COLO668 (cell line): ENCODE results near the gene AGFG2.
"Not testable (repeated sequence)": the region's sequence is repeated elsewhere in the genome, so short reads cannot be mapped to it uniquely, and the experiment has no call there.

Source experiments
- DNase-seq: peaks from one replicate; lab custom pipeline; 2025; ENCODE audit not compliant: unreplicated experiment; lab: John Stamatoyannopoulos, UW

The AGFG2 gene

DNA sequence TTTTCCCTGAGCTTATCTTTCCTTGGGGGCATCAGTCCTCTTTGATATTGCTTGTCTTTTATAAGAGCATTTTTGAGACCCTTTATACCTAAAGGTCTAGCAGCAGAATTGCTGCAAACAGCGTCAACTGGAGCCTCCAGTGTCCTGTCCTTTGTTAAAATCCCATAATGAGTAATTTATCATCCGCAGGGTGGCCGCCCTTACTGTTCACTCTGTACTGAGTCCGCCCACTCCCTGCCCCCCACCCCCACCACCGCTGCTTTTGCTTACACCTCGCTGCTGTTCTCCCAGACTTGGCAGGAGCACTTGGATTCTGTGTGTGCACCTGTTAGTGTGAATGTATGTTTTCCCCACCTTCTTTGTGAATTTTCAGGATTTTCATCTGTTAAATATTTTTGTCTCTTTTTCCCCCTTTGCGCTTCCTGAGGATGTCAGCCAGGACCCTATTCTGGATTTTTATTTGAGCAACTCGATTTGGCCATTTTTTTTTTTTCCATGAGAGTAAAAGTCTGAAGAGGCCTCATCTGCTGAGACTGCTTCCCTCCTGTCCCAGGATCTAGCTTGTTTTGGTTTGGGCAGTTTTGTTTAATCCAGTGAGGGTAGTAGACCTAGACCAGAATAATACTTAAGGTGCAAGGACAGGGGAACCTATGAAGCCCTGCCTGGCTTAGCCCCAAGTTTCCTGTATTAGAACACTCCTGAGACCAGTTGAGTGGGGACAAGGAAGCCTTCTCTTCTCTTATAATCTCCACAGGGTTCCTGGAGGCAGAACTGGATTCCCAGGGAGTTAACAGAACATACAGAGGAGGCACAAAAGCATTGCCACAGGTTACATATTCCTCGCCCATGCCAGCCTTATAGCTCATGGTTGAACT lies 8.2 kb downstream of the AGFG2 start:
- peak; percentile 44 for DNase-seq

DNA sequence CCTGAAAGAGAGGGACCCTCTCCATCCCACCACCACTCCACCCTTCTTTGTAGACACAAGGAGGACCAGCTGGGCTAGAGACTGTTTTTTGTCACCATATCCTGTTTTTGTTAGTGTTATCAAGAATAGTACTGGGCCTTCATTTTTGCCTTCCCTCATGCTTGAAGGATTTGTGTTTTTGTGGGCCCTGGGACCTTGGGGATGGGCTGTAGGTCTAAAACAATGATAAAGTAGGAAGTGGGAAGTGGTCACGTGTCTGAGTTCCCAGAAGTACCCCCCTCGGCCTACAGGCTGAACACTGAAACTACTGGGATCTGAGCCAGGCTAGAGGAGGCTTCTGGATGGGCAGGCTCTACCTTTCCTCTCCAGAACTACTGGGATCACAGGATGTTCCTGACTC lies 8.9 kb downstream of the AGFG2 start:
- no peak for DNase-seq

DNA sequence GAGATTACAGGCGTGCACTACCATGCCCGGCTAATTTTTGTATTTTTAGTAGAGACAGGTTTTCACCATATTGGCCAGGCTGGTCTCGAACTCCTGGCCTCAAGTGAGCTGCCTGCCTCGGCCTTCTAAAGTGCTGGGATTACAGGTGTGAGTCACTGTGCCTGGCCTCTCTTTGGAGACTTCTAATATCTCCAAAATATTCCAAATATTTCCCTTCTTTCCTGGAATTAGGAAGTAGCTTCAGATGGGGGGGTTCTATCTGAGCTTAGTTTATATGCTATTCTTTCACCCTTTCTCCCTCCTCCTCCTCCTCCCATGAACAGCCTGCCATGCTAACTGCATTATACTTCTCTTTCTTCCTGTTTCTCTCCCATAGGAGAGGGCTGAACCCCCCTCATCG lies 9.4 kb downstream of the AGFG2 start:
- not testable (repeated sequence) for DNase-seq

DNA sequence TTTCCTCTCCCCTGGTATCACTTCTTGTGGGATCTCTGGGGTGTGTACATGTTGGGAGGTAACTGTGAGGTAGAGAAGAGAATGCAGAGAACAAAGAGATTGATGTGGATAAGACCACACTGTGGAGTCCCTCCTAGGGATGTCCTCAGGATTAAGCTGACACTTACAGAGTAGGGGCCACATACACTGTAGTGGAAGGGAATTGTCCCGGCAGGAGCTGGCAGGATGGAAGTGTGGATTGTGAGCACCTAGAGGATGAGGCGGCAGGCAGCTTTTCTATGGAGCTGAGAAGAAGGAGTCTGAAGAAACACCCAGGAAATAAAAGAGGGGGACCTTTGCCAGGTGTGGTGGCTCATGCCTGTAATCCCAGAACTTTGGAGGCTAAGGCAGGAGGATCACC lies 13.5 kb downstream of the AGFG2 start:
- no peak for DNase-seq

DNA sequence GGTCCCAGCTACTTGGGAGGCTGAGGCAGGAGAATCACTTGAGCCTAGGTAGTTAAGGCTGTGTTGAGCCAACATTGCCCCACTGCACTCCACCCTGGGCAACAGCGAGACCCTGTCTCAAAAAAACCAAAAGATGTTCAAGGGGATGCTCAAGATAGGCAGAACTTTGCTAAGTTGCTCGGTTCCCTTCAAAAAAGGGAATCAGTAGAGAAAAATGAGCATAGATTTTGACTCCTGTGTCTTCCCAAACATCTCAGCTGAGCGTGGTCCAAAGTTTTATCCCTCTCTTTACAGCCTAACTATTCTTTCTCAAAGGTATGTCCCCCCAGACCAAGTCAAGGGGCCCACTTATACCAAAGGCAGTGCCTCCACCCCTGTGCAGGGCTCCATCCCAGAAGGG lies 14.0 kb downstream of the AGFG2 start:
- DNase-seq: no peak

DNA sequence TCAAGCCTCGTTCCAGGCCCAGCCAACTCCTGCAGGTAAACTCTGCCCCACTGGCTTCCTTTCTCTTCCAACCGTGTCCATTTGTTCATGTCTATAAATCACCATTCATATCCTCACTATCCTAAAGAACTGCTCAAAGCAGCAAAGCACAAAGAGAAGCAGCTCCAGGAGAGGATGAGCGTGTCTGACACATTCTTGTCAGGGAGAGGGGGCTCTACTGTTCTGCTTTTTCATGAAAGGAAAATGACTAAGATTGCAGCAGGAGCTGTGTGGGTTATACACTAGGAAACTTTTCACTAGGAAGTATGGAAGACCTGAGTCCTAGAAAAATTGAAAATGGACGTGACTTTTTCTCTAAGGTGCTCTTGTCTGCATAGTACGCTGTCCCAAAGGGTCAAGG lies 16.7 kb downstream of the AGFG2 start:
- DNase-seq: no peak

DNA sequence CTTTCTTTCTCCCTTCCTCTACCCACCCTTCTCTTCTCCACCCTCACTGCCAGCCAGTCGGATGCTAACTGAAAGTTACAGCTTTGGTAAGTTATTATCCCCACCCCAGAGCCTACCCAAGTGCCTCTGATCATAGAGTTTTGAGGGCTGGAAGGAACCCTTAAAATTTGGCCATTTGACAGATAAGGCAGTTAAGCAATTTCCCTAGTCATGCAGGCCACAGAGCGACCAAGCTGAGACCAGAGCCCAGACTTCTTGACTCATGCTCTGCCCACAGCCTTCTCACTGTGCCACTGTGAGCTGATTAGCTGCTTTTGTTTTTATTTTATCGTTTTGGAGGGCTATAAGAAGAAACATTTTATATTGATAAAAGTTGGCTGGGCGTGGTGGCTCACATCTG lies 17.5 kb downstream of the AGFG2 start:
- DNase-seq: no peak

DNA sequence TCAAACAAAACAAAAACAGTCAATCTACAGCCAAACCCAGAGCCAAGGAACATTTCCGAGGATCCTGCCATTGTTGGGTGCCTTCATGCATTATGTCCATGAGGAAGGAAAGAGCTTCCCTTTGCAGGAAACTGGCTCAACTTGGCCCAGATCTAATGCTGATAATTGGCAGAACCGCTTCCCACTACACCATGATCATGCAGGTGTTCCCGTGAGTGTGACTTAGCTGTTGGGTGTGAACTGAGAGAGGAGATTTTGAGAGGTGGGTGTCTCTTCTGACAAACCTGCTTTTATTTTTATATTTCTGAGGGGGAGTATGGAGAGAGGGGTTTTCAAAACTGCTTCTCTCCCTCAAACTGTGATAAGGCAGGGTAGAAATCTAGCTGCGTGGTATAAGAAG lies 20.1 kb downstream of the AGFG2 start:
- no peak for DNase-seq

DNA sequence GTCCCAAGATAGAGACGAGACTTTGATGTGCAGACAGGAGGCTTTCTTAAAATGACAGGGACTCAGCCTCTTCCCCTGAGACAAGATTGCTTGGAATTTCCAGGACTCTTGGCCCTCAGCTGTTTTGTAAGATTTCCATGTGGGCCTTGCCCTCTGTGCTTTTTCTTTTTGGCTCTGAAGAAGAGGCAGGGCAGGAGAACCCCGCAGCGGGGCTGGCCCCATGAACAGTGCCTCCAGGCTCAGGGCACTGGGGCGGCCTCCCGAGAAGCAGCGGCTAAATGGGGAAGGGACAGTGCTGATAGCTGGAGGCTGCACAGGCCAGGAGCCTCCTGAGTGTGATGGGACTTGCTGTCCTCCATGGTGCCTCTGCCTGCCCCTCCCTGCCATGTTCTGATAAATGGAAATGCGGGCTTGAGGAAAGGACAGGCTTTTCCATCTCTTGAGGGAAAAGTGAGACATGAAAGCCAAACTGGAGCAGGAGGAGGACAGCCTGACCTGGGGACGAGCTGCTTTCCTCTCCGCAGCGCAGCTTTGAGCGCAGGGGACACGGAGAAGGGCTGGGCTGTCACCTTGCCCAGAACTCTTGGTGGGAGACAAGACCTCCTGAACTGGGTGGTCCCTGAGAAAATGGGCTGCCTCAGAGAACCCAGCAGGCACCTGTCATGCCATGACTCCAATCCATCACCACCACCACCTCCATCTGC lies 22.6 kb downstream of the AGFG2 start:
- no peak for DNase-seq

DNA sequence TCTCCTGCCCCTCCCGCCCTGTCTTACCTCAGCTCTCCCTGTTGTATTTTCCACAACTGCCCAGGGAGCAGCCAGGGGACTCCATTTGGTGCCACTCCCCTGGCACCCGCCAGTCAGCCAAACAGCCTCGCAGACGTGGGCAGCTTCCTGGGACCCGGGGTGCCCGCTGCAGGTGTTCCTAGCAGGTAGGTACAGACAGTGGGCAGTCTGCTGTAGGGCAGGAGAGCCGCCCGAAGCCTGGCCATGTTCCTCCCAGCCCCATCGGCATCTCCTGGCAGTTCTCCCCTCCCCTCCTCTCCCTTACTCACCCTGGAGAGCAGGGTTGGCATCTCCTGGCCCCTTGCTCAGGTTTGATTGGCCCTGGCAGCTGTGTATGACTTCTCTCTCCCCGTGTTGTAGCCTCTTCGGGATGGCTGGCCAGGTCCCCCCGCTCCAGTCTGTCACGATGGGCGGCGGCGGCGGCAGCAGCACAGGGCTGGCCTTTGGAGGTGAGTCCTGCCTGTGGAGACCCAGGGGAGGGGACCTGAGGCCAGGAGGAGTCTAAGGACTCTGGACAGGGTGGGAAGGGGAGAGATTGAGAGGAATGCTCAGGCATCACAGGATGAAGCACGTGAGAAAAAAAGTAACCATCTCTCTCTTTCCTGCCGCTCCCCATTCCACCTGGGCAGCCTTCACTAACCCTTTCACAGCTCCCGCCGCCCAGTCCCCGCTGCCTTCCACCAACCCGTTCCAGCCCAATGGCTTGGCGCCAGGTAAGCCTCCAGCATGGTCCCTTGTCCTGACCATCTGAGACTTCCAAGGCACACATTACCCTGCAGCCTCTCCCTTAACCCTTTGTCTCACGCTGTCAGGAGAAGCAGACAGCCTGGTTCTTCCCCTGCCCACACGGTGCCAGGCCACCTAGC lies 23.4 kb downstream of the AGFG2 start:
- DNase-seq: no peak

DNA sequence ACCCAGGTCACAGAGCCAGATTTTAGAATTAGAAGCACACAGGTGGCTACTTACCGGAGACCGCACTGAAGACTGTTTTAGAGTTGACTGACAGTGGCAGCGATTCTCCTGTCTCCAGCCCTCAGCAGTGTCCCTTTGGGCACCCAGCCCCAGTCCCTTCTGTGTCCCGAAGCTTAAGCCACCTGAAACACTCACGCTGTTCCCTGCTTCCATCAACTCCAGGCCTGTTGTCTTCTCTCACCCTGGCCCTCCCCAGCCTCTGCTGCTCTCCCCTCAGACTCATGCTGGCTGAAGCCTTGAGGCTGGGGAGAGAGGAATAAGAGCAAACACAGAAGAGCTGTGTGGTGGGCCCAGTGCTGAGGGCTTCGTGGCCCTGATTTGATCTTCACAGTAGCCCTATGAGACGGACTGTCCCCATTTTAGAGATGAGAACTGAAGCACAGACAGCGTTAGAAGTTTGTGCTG lies 24.1 kb downstream of the AGFG2 start:
- no peak for DNase-seq

DNA sequence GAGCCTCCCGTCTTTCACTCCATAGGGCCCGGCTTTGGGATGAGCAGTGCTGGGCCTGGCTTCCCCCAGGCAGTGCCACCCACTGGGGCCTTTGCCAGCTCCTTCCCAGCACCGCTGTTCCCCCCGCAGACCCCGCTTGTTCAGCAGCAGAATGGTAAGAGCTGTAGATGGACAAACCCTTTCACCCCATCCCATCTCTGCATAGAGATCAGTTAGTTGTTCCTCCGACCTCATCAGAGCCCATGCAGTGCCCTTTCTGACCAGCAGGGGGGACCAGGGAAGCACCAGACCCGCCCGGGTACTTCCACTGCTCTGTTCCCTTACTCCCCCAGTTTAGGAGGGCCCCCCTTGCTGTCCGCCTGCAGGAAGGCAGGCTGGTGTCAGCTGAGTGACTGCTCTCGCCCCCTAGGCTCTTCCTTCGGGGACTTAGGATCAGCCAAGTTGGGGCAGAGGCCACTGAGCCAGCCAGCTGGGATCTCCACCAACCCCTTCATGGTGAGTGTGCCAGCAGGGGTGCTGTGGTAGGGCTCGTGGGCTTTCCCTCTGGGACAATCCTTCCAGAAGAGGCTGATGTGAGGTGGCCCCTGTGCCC lies 24.9 kb downstream of the AGFG2 start:
- DNase-seq: peak; percentile 65

DNA sequence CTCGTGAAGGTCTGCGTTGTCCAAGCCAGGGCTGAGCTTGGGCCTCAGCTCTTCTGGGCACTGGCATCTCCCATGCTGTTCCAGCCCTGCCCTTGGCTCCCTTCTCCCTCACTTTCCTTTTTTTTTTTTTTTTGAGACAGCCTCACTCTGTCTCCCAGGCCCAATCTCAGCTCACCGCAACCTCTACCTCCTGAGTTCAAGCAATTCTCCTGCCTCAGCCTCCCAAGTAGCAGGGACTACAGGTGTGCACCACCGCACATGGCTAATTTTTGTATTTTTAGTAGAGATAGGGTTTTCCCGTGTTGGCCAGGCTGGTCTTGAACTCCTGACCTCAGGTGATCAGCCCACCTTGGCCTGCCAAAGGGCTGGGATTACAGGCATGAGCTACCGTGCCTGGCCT lies 25.4 kb downstream of the AGFG2 start:
- DNase-seq: not testable (repeated sequence)

DNA sequence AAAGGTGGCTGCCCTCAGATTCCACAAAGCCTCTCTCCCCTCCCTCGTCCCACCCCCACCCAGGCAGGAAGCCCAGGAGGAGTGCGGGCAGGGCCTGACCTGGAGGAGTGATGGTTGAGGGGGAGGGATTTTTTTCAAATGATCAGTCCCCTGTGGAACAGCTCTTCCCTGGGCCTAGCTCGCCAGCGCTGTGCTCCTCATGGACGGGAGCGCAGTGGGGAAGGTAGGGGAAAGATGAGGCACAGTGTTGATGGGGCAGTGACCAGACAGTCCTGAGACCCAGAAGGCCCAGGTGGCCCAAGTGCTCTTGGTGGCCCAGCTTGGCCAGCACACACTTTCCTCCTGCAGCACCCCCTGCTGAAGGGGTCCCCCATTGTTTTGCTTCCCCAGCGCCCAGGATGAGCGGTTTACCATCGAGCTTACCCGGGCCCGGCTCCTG lies 26.1 kb downstream of the AGFG2 start:
- DNase-seq: no peak

DNA sequence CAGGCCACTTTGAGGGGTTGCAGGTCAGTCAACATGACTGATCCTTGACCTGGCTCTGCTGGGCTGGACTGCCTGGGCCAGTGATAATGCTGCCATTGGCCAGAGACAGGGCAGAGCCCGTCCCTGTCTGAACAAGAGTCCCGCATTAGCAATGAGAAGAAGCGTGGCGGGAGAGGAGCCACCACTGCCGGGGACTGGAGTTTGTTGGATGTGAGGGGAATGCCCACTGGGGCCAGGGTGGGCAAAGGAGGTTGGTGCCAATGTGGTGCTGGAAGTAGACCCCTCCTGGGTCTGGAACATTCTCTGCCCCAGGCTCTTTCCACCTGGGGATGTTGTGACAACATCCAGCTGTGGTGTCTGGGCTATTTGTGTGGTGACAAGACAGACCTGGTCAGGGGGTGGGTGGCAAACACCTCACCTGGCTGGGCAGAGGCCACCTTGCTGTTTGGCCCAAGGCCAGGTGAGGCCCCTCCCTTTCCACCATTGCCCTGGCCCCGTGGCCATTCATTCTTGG lies 27.1 kb downstream of the AGFG2 start:
- DNase-seq: no peak

DNA sequence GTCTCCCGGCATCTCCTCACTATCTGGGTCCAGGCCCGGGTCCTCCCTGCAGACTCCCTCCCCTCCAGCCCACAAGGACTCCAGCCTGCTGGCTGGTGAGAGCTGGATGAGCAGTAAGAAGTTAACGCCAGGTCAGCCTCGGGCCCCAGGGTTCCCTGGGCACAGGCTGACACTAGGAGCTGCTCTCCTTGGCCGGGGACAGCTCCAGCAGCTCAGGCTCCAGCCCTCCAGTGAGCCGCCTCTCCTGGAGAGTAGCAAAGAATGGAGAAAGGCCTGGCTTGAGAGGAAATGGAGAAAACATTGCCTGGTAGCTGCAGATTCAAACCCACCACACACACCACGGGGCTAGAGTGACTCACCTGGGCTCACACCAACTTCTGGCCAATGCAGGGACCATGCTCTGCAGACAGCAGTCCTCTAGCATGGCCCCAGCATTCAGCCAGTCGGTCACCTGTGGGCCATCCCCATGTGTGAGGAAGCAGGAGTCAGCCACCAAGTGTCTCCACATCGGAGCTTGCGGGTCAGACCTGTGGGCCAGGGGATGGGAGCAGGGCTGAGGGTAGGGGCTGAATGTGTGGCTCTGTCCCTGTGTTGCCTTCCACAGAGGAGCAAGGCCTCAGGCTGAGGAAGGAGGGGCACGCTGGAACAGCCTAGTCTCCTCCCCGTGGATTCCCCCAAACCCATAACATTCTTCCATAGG lies 28.2 kb downstream of the AGFG2 start:
- no peak for DNase-seq

DNA sequence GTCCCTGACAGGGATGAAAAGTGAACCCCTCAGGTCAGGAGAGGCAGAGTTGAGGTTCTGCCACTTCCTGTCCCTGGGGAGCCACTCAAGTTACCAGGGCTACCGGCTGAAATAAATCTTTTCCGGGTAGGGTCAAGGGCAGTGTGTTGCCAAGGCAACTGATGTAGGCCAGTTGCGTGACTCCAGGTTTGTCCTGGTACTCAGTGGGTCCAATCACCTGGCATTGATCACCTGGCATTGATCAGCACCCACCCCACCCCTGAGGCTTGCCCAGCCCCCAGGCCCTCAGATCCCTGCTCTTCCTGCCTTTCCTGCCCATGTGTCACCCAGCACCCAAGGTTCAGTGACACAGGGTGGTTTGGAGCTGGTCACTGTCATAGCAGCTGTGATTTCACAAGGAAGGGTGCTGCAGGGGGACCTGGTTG lies 28.8 kb downstream of the AGFG2 start:
- peak; percentile 50 for DNase-seq

DNA sequence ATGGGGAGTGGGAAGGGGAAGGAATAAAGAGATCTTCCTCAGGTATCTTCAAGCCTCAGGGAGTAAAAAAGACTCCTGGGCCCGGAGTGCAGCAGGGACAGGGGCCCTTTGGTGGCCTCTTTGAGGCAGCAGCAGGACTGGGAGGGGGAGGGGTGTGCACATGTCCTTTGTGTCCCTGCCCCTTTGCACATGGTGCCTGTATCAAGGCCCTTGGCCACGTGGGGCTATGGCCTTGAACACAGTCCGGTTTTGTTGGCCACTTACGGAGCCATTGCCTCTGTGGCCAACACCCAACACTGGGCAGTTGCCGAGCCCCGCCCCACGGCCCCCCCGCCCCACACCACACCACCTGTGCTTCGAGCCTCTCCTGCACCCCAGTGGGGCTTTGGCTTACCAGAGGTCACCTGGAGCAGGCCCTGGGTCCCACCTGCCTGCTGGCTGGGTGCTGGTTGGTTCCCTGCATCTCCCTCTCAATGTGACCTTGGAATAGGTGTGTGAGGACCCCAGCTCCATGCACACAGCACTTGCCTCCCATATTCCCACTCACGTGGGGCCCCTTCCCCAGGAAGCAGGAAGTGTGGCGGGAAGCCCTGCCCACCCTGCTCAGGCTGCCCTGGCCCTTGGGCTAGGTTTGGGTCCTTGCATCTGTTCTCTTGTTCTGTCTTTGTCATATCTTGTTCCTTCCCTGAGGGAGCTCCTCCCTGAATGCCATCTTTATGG lies 29.3 kb downstream of the AGFG2 start:
- peak; percentile 18 for DNase-seq
